GM12891 (cell line): ENCODE results near the gene EFNA2.

Source experiments
- DNase-seq: peaks from one replicate; pipeline ENCODE4 v3.0.0; 2011; ENCODE audit warnings: low spot score; ENCODE audit not compliant: insufficient read length
- FAIRE-seq: peaks from 2 replicates; lab custom pipeline; 2011; peaks lifted over from hg19 to GRCh38; lab: Jason Lieb, UNC
- PAX5 ChIP-seq: IDR thresholded peaks from 2 replicates; pipeline ENCODE4 v1.6.1; 2011; ENCODE audit warnings: low read length, moderate library complexity, mild to moderate bottlenecking; ENCODE audit not compliant: insufficient read depth, severe bottlenecking
- POLR2A ChIP-seq: IDR thresholded peaks from 2 replicates; pipeline ENCODE4 v1.6.1; 2011; ENCODE audit warnings: low read depth, low read length, control low read depth
- POLR2AphosphoS5 ChIP-seq: IDR thresholded peaks from 2 replicates; pipeline ENCODE4 v1.6.1; 2011; ENCODE audit warnings: low read depth, low read length, control low read depth
- POU2F2 ChIP-seq: IDR thresholded peaks from 2 replicates; pipeline ENCODE4 v1.6.1; 2011; ENCODE audit warnings: low read depth, mild to moderate bottlenecking, control low read depth, low read length, moderate library complexity
- SPI1 ChIP-seq: IDR thresholded peaks from 2 replicates; pipeline ENCODE4 v1.6.1; 2011; ENCODE audit warnings: low read depth, low read length, control low read depth
- TAF1 ChIP-seq: IDR thresholded peaks from 2 replicates; pipeline ENCODE4 v1.6.1; 2011; ENCODE audit warnings: low read depth, low read length, control low read depth

The EFNA2 gene

GRCh38 chr19:1290703-1291651 is 5.3 kb downstream of the EFNA2 start:
- FAIRE-seq (no peak), DNase-seq (no peak)
- TF ChIP-seq PAX5, result no peak

- peak; percentile 20 for FAIRE-seq
- no peak for DNase-seq
- TF ChIP-seq POLR2AphosphoS5 (no peak), POLR2A (no peak), POU2F2 (peak; percentile 92)
Measured at GRCh38 chr19:1291761-1292418, 6.2 kb downstream of the EFNA2 start.

- no peak for DNase-seq
- FAIRE-seq, result no peak
- no peak for TF ChIP-seq POU2F2
- no peak for TF ChIP-seq TAF1
- no peak for TF ChIP-seq SPI1
- TF ChIP-seq POLR2A, result no peak
- TF ChIP-seq POLR2AphosphoS5, result no peak
- no peak for TF ChIP-seq PAX5
Measured at GRCh38 chr19:1292419-1293151, 6.9 kb downstream of the EFNA2 start.

- DNase-seq (no peak), FAIRE-seq (no peak)
- no peak for TF ChIP-seq SPI1
- no peak for TF ChIP-seq POLR2A
- TF ChIP-seq TAF1, result no peak
- no peak for TF ChIP-seq POLR2AphosphoS5
Measured at GRCh38 chr19:1293782-1294604, 8.3 kb downstream of the EFNA2 start.

- DNase-seq (no peak), FAIRE-seq (no peak)
- TF ChIP-seq POLR2A (no peak), POU2F2 (no peak), SPI1 (no peak), TAF1 (no peak), POLR2AphosphoS5 (no peak), PAX5 (no peak)
Measured at GRCh38 chr19:1294688-1295087, 9.0 kb downstream of the EFNA2 start.

- DNase-seq (peak; percentile 84), FAIRE-seq (no peak)
- no peak for TF ChIP-seq SPI1
- no peak for TF ChIP-seq POLR2A
- TF ChIP-seq PAX5, result no peak
- TF ChIP-seq TAF1, result no peak
- TF ChIP-seq POU2F2, result no peak
- no peak for TF ChIP-seq POLR2AphosphoS5
Measured at GRCh38 chr19:1295169-1296012, 9.7 kb downstream of the EFNA2 start.

GRCh38 chr19:1296078-1296477 is 10.4 kb downstream of the EFNA2 start:
- FAIRE-seq, result no peak
- no peak for DNase-seq
- TF ChIP-seq PAX5 (no peak), POLR2A (no peak), POU2F2 (no peak), POLR2AphosphoS5 (no peak), SPI1 (no peak), TAF1 (no peak)

GRCh38 chr19:1296575-1297271 is 11.1 kb downstream of the EFNA2 start:
- DNase-seq, result no peak
- FAIRE-seq, result no peak
- TF ChIP-seq TAF1, result no peak
- no peak for TF ChIP-seq POU2F2
